ENCODE results near the gene SLC25A44. TPM values are rescaled to one million over a fixed set of nuclear protein-coding genes. Genes with fewer than 3 reads are reported as not detected.

The SLC25A44 gene
- total and polyA plus RNA-seq, 4 donors: 8.6 to 18.6 (median 12.9) TPM

- H3K4me3 ChIP-seq (ENCODE audit: low read length in 2 of 2): no peak overlapping the region
- H3K9me3 ChIP-seq (ENCODE audit: control insufficient read depth, low read length): no peaks in the 10 kb centered on the region
- no peak for DNase-seq
- H3K4me1 ChIP-seq (ENCODE audit: control insufficient read depth in 1 of 2, insufficient read depth in 2 of 2, low read length in 2 of 2): no peaks in the 10 kb centered on the region
- H3K27me3 ChIP-seq (ENCODE audit: control insufficient read depth in 1 of 2, insufficient read depth in 2 of 2, low read length in 1 of 2): no peaks in the 10 kb centered on the region
- peaks cover 0 to 1% of the 10 kb centered on the region in 2 donors for H3K36me3 ChIP-seq (ENCODE audit: control insufficient read depth in 1 of 2, insufficient read depth in 2 of 2, low read length in 1 of 2)
- intact Hi-C loops (cut with DNase I): no loop called here
- ATAC-seq (ENCODE audit: low FRiP score): no peak
- H3K27ac ChIP-seq (ENCODE audit: low read depth in 1 of 2, low read length in 2 of 2): no peak overlapping the region
- WGBS, 2 donors: 4 to 5% methylated on average over 52 to 69 of the region's 69 CpGs
Measured at GRCh38 chr1:156245451-156246232, 51.7 kb downstream of the SLC25A44 start.

DNA sequence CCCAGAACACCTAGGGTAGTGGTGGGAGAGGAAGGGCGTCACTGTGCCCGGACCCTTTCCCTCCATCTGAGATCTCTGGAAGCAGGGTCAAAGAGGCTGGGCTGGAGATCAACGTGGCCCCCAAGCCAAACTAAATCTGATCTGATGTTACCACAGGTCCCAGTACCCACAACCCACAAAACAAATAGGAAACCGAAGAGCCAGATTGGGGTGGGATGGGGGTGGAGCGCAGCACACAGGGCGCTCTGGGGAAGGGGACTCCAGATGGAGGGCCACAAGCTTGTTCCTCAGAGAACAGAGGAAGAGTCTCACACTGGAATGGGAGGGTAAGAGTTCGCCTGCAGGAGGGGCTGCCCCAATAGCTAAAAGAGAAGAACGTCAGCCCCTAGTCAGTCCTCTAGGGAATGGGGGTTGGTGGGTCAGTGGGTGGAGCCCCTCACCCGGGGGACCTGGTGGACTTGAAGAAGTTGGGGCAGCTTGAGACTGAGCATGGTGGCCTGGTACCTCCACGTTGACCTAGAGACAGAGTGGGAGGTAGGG lies 52.4 kb downstream of the SLC25A44 start:
- Histone ChIP-seq H3K9me3 (ENCODE audit: control insufficient read depth, low read length) (no peaks in the 10 kb centered on the region), H3K36me3 (ENCODE audit: control insufficient read depth in 1 of 2, insufficient read depth in 2 of 2, low read length in 1 of 2) (peaks cover 0 to 4% of the 10 kb centered on the region in 2 donors), H3K4me3 (ENCODE audit: low read length in 2 of 2) (no peak overlapping the region), H3K4me1 (ENCODE audit: control insufficient read depth in 1 of 2, insufficient read depth in 2 of 2, low read length in 2 of 2) (no peaks in the 10 kb centered on the region), H3K27me3 (ENCODE audit: control insufficient read depth in 1 of 2, insufficient read depth in 2 of 2, low read length in 1 of 2) (no peaks in the 10 kb centered on the region), H3K27ac (ENCODE audit: low read depth in 1 of 2, low read length in 2 of 2) (no peak overlapping the region)
- 54 to 55% methylated on average over 10 of the region's 10 CpGs for WGBS, 2 donors
- ATAC-seq (ENCODE audit: low FRiP score): no peak
- intact Hi-C loops (cut with DNase I): no loop called here
- no peak for DNase-seq

- no peak overlapping the region for H3K27ac ChIP-seq (ENCODE audit: low read depth in 1 of 2, low read length in 2 of 2)
- intact Hi-C loops (cut with DNase I): no loop called here
- peak; percentile 64 to 81 for DNase-seq
- no peaks in the 10 kb centered on the region for H3K4me1 ChIP-seq (ENCODE audit: control insufficient read depth in 1 of 2, insufficient read depth in 2 of 2, low read length in 2 of 2)
- no peaks in the 10 kb centered on the region for H3K27me3 ChIP-seq (ENCODE audit: control insufficient read depth in 1 of 2, insufficient read depth in 2 of 2, low read length in 1 of 2)
- peak; percentile 52 for ATAC-seq (ENCODE audit: low FRiP score)
- H3K36me3 ChIP-seq (ENCODE audit: control insufficient read depth in 1 of 2, insufficient read depth in 2 of 2, low read length in 1 of 2): peaks cover 0 to 5% of the 10 kb centered on the region in 2 donors
- WGBS, 2 donors: 37 to 43% methylated on average over 14 to 16 of the region's 16 CpGs
- no peak overlapping the region for H3K4me3 ChIP-seq (ENCODE audit: low read length in 2 of 2)
- no peaks in the 10 kb centered on the region for H3K9me3 ChIP-seq (ENCODE audit: control insufficient read depth, low read length)
Measured at GRCh38 chr1:156246781-156247459, 53.0 kb downstream of the SLC25A44 start.

DNA sequence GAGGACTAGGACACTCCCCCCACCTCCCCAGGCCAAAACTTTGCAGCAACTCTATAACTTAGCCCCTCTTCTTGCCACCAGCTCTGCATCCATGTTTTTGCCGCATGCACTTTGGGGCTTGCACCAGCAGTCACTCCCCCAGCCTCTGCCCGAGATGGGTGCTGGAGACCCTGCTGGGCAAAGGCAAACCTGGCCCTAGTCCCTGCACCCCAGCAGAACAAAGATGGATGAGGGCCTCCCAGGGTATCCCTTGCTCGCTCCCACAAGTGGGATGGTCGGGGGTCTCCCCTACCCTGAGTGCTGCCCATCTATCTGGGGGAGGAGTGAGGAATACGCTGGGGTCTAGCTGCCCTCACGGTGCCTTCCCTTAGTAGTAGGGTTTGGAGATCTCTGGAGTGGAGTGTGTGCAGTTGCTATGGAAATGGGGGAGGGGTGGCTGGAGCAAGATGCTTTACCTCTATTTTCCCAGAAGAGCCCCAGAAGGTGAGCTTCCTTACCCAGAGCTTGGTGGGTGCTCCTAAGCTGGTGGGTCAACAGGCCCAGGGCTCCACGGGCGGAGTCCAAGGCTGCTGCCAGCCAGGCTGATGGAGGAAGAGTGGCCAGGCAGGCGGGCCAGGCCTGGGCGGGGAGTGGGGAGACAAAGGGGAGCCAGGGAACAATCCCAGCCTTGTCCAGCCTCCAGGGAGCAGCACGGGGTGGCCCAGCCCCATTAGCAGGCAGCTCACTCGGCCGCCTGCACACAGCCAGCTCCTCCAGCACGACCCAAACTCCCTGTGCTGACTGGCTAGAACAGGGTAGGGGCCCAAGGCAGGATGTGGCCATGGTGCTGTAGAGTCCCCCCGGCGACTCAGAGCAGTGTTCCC lies 53.8 kb downstream of the SLC25A44 start, which contains the start of gene PAQR6:
PAQR6 (minus strand) TSS at position 597 of the 863 bp plus-strand sequence. CDS start 1,325 bp downstream, outside the sequence.
- DNase-seq (no peak), ATAC-seq (ENCODE audit: low FRiP score) (peak; percentile 31)
- H3K27ac ChIP-seq (ENCODE audit: low read depth in 1 of 2, low read length in 2 of 2): no peak within 1 kb of the TSS
- intact Hi-C loops (cut with DNase I): no loop called here
- H3K36me3 ChIP-seq (ENCODE audit: control insufficient read depth in 1 of 2, insufficient read depth in 2 of 2, low read length in 1 of 2): peaks cover 0 to 5% of the 10 kb centered on the region in 2 donors
- no peak within 1 kb of the TSS for H3K4me3 ChIP-seq (ENCODE audit: low read length in 2 of 2)
- H3K4me1 ChIP-seq (ENCODE audit: control insufficient read depth in 1 of 2, insufficient read depth in 2 of 2, low read length in 2 of 2): no peaks in the 10 kb centered on the region
- no peaks in the 10 kb centered on the region for H3K27me3 ChIP-seq (ENCODE audit: control insufficient read depth in 1 of 2, insufficient read depth in 2 of 2, low read length in 1 of 2)
- WGBS, 2 donors: 25 to 29% methylated on average over 16 of the region's 16 CpGs
- no peaks in the 10 kb centered on the region for H3K9me3 ChIP-seq (ENCODE audit: control insufficient read depth, low read length)

GRCh38 chr1:156248323-156248683 lies 54.4 kb downstream of the SLC25A44 start:
- no peak for DNase-seq
- WGBS, 2 donors: 71 to 96% methylated on average over 3 to 4 of the region's 4 CpGs
- Histone ChIP-seq H3K27me3 (ENCODE audit: control insufficient read depth in 1 of 2, insufficient read depth in 2 of 2, low read length in 1 of 2) (no peaks in the 10 kb centered on the region), H3K4me3 (ENCODE audit: low read length in 2 of 2) (no peak overlapping the region), H3K9me3 (ENCODE audit: control insufficient read depth, low read length) (no peaks in the 10 kb centered on the region), H3K36me3 (ENCODE audit: control insufficient read depth in 1 of 2, insufficient read depth in 2 of 2, low read length in 1 of 2) (peaks cover 0 to 7% of the 10 kb centered on the region in 2 donors), H3K27ac (ENCODE audit: low read depth in 1 of 2, low read length in 2 of 2) (no peak overlapping the region), H3K4me1 (ENCODE audit: control insufficient read depth in 1 of 2, insufficient read depth in 2 of 2, low read length in 2 of 2) (no peaks in the 10 kb centered on the region)
- ATAC-seq (ENCODE audit: low FRiP score): no peak
- intact Hi-C loops (cut with DNase I): no loop called here

GRCh38 chr1:156249593-156249992 lies 55.7 kb downstream of the SLC25A44 start:
- H3K4me3 ChIP-seq (ENCODE audit: low read length in 2 of 2): no peak overlapping the region
- ATAC-seq (ENCODE audit: low FRiP score) (no peak), DNase-seq (no peak)
- peaks cover 0 to 10% of the 10 kb centered on the region in 2 donors for H3K36me3 ChIP-seq (ENCODE audit: control insufficient read depth in 1 of 2, insufficient read depth in 2 of 2, low read length in 1 of 2)
- H3K9me3 ChIP-seq (ENCODE audit: control insufficient read depth, low read length): no peaks in the 10 kb centered on the region
- WGBS, 2 donors: 89% methylated on average over 5 of the region's 5 CpGs
- no peaks in the 10 kb centered on the region for H3K4me1 ChIP-seq (ENCODE audit: control insufficient read depth in 1 of 2, insufficient read depth in 2 of 2, low read length in 2 of 2)
- H3K27me3 ChIP-seq (ENCODE audit: control insufficient read depth in 1 of 2, insufficient read depth in 2 of 2, low read length in 1 of 2): no peaks in the 10 kb centered on the region
- intact Hi-C loops (cut with DNase I): no loop called here
- no peak overlapping the region for H3K27ac ChIP-seq (ENCODE audit: low read depth in 1 of 2, low read length in 2 of 2)

- ATAC-seq (ENCODE audit: low FRiP score) (no peak), DNase-seq (no peak)
- Histone ChIP-seq H3K27ac (ENCODE audit: low read depth in 1 of 2, low read length in 2 of 2) (no peak overlapping the region), H3K27me3 (ENCODE audit: control insufficient read depth in 1 of 2, insufficient read depth in 2 of 2, low read length in 1 of 2) (no peaks in the 10 kb centered on the region), H3K4me3 (ENCODE audit: low read length in 2 of 2) (no peak overlapping the region), H3K9me3 (ENCODE audit: control insufficient read depth, low read length) (no peaks in the 10 kb centered on the region), H3K4me1 (ENCODE audit: control insufficient read depth in 1 of 2, insufficient read depth in 2 of 2, low read length in 2 of 2) (no peaks in the 10 kb centered on the region), H3K36me3 (ENCODE audit: control insufficient read depth in 1 of 2, insufficient read depth in 2 of 2, low read length in 1 of 2) (peaks cover 4 to 10% of the 10 kb centered on the region in 2 donors)
- WGBS, 2 donors: 58 to 72% methylated on average over 3 of the region's 3 CpGs
- intact Hi-C loops (cut with DNase I): no loop called here
Measured at GRCh38 chr1:156251527-156251926, 57.6 kb downstream of the SLC25A44 start.

DNA sequence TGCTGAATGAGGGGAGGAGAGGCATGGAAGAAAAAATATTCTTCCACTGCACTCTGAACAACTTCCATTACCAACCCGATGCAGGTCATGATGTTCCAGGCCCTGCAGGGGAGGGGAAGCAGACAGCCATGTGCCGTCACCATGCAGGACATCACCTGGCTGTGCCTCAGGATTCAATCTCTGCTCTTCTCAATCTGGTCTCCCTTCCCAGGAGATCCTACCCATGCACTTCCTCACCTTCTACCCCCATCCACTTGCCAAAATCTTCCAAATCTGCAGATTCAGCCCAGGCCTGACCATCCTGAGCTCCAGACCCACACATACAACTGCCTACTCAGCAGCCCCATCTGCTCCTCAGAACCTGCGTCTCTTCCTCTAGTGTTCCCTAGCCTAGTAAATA lies 59.7 kb downstream of the SLC25A44 start:
- 93 to 97% methylated on average over 3 of the region's 3 CpGs for WGBS, 2 donors
- ATAC-seq (ENCODE audit: low FRiP score): no peak
- intact Hi-C loops (cut with DNase I): no loop called here

More for the DNA sequence above, 59.7 kb downstream of the SLC25A44 start:
- H3K4me1 ChIP-seq (ENCODE audit: control insufficient read depth in 1 of 2, insufficient read depth in 2 of 2, low read length in 2 of 2): no peaks in the 10 kb centered on the region
- H3K9me3 ChIP-seq (ENCODE audit: control insufficient read depth, low read length): no peaks in the 10 kb centered on the region
- no peaks in the 10 kb centered on the region for H3K27me3 ChIP-seq (ENCODE audit: control insufficient read depth in 1 of 2, insufficient read depth in 2 of 2, low read length in 1 of 2)
- H3K27ac ChIP-seq (ENCODE audit: low read depth in 1 of 2, low read length in 2 of 2): no peak overlapping the region
- no peak for DNase-seq
- H3K36me3 ChIP-seq (ENCODE audit: control insufficient read depth in 1 of 2, insufficient read depth in 2 of 2, low read length in 1 of 2): peaks cover 4 to 17% of the 10 kb centered on the region in 2 donors
- no peak overlapping the region for H3K4me3 ChIP-seq (ENCODE audit: low read length in 2 of 2)
